HG02763 (cell line): ENCODE results near the gene ITGAX.

ENCODE experiments used
- ATAC-seq: cut with Tn5 transposase; IDR thresholded peaks from one replicate; pipeline ENCODE4 v1.9.1; 2021; ENCODE audit warnings: mild to moderate bottlenecking, moderate library complexity; ENCODE audit not compliant: unreplicated experiment

Gene ITGAX

GRCh38 chr16:31347445-31347844, 7.5 kb upstream of the ITGAX start:
- ATAC-seq: no peak

- no peak for ATAC-seq
These were observed 6.4 kb upstream of the ITGAX start for GRCh38 chr16:31348579-31348978.

- no peak for ATAC-seq
These were observed 4.5 kb upstream of the ITGAX start for GRCh38 chr16:31350275-31351005.

GRCh38 chr16:31351246-31351941, 3.6 kb upstream of the ITGAX start:
- ATAC-seq: no peak

- no peak for ATAC-seq
These were observed 3.0 kb upstream of the ITGAX start for GRCh38 chr16:31351942-31352325.

GRCh38 chr16:31352376-31353115, 2.4 kb upstream of the ITGAX start:
- ATAC-seq: no peak

GRCh38 chr16:31355431-31356100, 590 bp downstream of the ITGAX start:
- no peak for ATAC-seq

GRCh38 chr16:31356566-31357323, 1.8 kb downstream of the ITGAX start:
- ATAC-seq: no peak

- ATAC-seq: no peak
These were observed 2.5 kb downstream of the ITGAX start for GRCh38 chr16:31357324-31358109.

- ATAC-seq: no peak
These were observed 5.3 kb downstream of the ITGAX start for GRCh38 chr16:31360251-31360650.

- no peak for ATAC-seq
These were observed 6.5 kb downstream of the ITGAX start for GRCh38 chr16:31361201-31362110.

- no peak for ATAC-seq
These were observed 7.8 kb downstream of the ITGAX start for GRCh38 chr16:31362476-31363405.

- no peak for ATAC-seq
These were observed 8.7 kb downstream of the ITGAX start for GRCh38 chr16:31363721-31364120.

- no peak for ATAC-seq
These were observed 9.4 kb downstream of the ITGAX start for GRCh38 chr16:31364421-31364820.

- ATAC-seq: no peak
These were observed 10.3 kb downstream of the ITGAX start for GRCh38 chr16:31365131-31365865.

GRCh38 chr16:31367853-31368252, 12.9 kb downstream of the ITGAX start:
- no peak for ATAC-seq

GRCh38 chr16:31371008-31371407, 16.0 kb downstream of the ITGAX start:
- no peak for ATAC-seq
